Activated CD8-positive, alpha-beta memory T cell treated with anti-CD3 and anti-CD28 coated beads for 24 hours (primary cell): Measurements from ENCODE around the gene MPRIP.
A peak's percentile ranks its signal among the peaks of the same experiment; 100 is the strongest.

Experiments
- DNase-seq: peaks from one replicate; pipeline ENCODE4 v3.0.0-alpha.2; 2020

The MPRIP gene

GRCh38 chr17:17050346-17051345, 8.4 kb downstream of the MPRIP start:
- no peak for DNase-seq

GRCh38 chr17:17051380-17051779, 9.1 kb downstream of the MPRIP start:
- DNase-seq: no peak

DNA sequence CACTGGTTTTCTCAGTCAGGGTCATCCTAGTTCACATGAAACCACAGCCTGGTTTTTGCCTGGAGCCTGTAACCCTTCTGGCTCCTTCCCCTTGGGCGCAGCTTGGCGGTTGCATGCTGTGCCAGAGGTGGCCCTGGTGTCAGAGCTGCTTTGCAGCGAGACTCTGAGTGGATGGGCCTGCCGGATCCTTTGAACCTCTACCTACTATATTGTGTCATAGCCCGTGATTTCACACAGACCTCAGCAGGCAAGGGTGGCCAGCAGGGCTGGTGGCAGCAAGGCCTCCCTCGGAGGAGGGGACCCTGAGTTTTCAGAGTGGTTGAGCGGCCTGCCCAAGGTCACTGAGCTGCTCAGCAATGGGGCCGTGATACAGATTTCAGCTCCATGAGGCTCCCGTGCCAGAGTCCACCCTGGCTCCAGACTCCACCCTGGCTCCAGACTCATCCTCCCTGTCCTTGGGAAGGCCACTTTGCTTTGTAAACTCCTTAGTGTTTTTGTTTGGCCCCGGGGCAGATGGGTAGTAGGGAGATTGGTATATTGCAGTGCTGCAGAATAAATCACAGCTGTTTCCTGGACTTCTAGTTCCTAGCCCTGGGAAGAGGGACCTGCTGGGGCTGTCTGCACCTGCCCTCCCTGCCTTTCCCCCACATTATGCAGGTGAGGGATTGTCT, 9.7 kb downstream of the MPRIP start:
- DNase-seq: no peak

DNA sequence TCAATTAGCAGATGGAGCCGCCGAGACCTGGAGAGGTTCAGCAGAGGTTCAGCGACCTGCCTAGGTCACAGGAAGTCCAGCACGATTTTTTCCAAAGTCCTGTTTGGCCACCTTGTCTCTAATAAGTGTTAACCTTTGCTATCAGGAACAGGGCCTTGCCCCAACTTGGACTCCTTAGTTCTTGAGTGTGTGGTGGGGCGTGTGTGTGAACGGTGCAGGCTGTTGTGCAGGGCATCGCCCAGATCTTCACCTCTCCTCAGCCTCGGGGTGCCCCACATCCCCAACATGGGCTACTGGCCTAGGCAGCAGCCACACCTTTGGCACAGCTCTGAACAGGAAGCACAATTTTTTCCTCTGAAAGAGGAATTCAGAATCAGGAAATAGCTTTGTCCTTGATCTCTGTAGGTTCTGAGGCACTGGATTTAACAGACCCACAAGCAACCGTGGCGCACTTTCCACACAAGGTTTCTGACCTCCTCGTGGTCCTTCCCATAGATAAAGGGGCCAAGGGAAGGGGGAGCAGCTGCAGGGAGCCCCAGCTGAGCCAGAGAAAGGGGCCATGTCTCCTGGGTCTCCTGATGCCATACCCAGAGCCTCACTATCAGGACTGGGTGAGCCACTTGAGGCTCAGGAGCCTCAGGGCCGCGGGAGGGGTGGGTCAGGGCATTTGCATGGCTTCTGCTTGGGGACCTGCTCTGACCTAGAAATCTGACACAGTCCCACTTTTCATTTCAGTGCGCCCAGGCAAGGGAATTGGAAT, 10.4 kb downstream of the MPRIP start:
- no peak for DNase-seq

GRCh38 chr17:17053446-17054379, 11.5 kb downstream of the MPRIP start:
- no peak for DNase-seq

DNA sequence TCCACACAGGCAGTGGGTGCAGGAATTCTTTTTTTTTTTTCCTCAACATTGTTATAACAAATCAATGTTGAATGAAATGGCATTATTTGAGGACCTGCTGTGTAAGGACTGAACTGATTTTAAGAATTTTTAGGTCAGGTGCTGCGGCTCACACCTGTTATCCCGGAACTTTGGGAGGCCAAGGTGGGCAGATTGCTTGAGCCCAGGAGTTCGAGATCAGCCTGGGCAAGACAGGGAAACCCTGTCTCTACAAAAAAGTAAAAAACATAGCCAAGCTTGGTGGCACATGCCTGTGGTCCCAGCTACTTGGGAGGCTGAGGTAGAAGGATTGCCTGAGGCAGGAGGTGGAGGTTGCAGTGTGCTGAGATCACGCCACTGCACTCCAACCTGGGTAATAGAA, 12.4 kb downstream of the MPRIP start:
- no peak for DNase-seq

- DNase-seq: peak; percentile 41
Observed at GRCh38 chr17:17055286-17056155, 13.3 kb downstream of the MPRIP start.

- DNase-seq: no peak
Observed at GRCh38 chr17:17056156-17056539, 13.9 kb downstream of the MPRIP start.

GRCh38 chr17:17057057-17057551, 14.8 kb downstream of the MPRIP start:
- peak; percentile 30 for DNase-seq

DNA sequence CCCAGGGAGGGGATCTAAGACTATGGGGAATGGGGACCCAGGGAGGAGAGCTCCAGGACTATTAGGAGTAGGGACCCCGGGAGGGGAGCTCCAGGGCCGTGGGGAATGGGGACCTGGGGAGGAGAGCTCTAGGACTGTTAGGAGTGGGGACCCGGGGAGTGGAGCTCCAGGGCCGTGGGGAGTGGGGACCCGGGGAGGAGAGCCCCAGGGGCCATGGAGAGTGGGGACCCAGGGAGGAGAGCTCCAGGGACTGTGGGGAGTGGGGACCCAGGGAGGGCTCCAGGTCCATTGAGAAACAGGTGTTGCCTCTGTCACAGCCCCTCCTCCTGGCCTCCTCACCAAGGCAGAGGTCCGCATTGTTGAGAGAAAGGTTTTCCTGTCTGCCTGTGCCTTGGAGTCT, 16.0 kb downstream of the MPRIP start:
- DNase-seq: no peak

GRCh38 chr17:17059301-17059890, 17.1 kb downstream of the MPRIP start:
- DNase-seq: no peak

DNA sequence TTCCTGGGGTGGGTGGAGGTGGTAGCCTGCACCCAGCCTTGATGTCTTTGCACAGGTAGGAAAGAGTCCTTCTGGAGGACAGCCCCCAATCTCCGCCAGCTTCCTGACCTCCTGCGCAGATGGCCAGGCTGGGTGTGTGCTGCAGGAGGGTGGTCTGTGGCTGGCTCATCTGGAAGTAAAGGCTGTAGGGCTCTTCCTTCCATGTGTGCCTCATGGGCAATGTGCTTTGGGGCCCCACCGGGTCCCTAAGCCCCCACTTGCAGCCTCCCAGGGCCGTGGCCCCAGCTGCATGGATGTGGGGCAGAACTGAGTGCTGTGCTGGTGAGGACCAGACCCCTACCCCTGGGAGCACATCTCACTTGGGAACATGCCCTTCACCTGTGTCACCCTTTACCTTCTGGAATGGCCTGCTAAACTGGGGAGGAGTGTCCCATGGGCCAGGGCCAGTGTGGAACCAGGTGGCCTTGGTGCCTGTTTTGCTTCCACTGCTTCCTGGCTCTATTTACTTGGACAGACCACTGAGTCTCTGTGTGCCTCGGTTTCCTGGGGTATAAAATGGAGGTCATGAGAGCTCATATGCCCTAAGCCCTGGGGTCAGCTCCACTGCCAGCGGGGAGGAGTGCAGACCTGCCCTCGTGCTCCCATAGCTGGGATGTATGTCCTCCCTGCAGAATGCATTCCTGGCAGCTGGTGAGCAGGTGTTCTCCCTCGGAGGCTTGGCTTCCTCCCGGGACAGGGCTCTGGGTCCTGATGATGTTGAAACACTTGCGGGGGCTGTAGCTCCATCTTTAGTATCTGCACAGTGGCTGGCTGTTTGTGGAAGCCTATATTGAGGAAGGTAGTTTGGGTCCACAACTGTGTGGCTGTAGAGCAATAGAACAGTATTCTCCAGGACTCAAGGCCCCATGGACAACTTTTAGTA, 18.0 kb downstream of the MPRIP start:
- DNase-seq: no peak

DNA sequence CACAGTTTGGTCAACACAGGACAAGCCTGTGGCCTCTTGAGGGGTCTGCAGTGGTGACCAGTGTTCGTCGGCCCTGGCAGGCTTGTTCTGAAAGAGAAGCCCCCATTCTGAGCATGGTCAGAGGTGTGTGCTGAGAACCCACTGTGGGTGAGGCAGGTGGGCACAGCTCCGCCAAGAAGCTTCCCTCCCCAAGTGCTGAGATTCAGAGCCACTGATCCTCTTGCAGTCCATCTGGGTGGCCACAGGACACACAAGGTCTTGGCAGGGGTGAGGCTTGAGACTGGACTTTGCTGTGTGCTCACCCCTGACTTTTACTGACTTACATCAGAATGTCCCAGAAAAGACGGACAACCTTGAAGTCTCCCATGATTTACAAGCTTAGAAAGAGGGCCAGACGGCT, 18.7 kb downstream of the MPRIP start:
- no peak for DNase-seq

DNA sequence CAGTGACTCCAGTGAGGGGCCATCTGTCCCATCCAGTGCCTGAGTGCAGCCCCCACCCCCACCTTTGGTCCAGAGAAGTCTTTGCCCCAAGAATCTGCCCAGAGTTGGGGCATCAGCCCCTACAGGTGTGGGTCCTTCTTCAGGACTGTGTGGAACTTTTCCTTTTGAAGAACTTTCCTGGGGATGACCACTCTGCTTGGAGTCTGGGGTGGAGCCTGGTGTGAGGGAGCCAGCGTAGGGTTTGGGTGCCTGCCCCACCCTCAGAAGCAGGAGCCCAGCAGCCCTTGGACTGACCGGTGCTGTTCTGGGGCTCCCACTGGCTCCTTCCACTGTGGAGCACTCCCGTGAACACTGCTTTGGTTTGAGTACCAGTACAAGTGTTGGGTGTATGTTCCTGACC, 19.3 kb downstream of the MPRIP start:
- DNase-seq: no peak

DNA sequence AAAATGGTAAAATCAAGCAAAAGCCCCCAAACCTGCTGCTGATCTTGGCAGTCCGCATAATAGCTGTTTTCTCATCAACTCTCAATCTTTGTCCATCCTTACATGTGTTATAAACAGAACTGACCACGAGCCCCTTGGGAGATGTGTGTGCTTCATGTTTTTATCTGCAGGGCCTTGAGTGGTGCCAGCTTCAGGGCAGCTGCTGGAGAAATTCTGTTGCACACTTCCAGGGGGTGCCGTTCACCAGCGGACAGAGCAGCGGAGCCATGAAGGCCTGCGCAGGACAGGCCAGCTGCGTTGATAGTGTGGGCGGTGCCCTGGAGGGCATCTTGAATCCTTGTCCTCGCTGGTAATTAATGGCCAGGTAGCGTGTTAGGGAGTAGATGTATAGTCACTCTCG, 20.1 kb downstream of the MPRIP start:
- no peak for DNase-seq

DNA sequence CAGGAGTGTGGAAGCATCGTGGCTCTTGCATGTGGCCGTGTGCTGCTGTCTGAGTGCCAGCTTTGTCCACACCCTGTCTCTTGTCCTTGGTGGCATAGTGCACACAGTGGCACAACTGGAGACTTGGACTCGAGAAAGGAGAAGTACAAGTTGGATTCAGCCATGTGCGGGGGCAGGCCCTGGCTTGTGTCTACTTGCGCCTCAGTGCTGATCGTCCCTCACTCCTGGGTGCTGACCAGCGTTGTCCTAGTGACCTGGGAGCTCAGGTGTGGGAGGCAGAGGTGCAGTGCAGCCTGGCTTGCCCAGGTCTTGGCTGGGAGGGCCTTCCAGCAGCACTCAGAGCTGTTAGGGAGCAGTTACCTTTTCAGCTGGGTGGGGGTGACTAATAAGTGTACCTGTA, 20.6 kb downstream of the MPRIP start:
- no peak for DNase-seq

- no peak for DNase-seq
Observed at GRCh38 chr17:17063546-17064122, 21.4 kb downstream of the MPRIP start.

DNA sequence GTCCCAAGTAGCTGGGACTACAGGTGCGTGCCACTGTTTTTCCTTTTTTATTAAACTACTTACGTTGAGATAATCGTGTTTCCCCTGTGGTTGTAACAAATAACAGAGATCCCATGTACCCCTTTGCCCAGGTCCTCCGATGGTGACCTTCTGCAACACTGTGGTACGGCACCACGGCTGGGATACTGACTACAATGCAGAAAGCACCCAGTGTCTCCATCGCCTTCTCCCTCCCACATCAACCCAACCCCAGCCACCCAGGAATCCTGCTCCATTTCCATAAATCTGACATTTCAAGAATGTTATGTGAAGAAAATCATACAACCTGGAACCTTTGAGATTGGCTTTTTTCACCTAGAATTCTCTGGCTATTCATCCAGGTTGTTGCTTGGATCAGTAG, 22.1 kb downstream of the MPRIP start:
- DNase-seq: no peak

DNA sequence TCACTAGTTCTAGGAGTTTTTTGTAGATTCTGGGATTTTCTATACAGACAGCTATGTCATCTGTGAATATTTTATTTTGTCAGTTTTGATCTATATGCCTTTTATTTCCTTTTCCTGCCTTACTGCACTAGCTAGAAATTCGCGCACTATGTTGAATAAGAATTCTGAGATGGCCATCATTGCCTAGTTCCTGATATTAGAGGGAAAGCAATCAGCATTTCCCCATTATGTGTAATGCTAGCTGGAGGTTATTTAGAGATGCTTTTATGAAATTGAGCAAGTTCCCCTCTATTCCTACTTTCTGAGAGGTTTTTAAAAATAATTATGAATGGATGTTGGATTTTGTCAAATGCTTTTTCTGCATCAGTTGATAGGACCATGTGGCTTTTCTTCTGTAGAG, 23.8 kb downstream of the MPRIP start:
- no peak for DNase-seq
